Sigmoid colon (tissue), 4 donors: ENCODE measurements around the gene AKAP7.

Experiments
- CTCF ChIP-seq, 4 experiments: fragments of 450-650 bp in 3 of 4; fragments of 200-600 bp in 1 of 4; IDR thresholded peaks; one replicate each; pipeline ENCODE4 v1.5.1; 2016 to 2019; ENCODE audit warnings: antibody characterized with exemption in 4 of 4, mild to moderate bottlenecking in 3 of 4, moderate library complexity in 2 of 4
- EP300 ChIP-seq, 4 donors: sonication (generic); formaldehyde crosslinking; IDR thresholded peaks; one replicate each; pipeline ENCODE4 v1.6.1; 2017; ENCODE audit warnings: antibody characterized with exemption in 4 of 4
- POLR2A ChIP-seq, 2 donors: fragments of 450-650 bp; IDR thresholded peaks; one replicate each; pipeline ENCODE4 v1.6.1; 2016; ENCODE audit warnings: antibody characterized with exemption in 2 of 2, mild to moderate bottlenecking in 2 of 2, moderate library complexity in 2 of 2

- no peak for TF ChIP-seq EP300 (IDR thresholded peaks at IDR 0.05)
- no peak for TF ChIP-seq CTCF (IDR thresholded peaks at IDR 0.05)
- TF ChIP-seq POLR2A (IDR thresholded peaks at IDR 0.05), result no peak
Measured at GRCh38 chr6:131281471-131282270, 146.4 kb downstream of the AKAP7 start.
